Stimulated activated CD4-positive, alpha-beta T cell treated with anti-CD3 and anti-CD28 coated beads, Interleukin-4, amount 100 ng/mL, for 1 hour (primary cell): ENCODE results near the gene GRIN3B.
"Not testable (repeated sequence)": the region's sequence is repeated elsewhere in the genome, so short reads cannot be mapped to it uniquely, and the experiment has no call there.

ENCODE experiments used
- DNase-seq: peaks from one replicate; pipeline ENCODE4 v3.0.0-alpha.2; 2020

GRIN3B gene

DNA sequence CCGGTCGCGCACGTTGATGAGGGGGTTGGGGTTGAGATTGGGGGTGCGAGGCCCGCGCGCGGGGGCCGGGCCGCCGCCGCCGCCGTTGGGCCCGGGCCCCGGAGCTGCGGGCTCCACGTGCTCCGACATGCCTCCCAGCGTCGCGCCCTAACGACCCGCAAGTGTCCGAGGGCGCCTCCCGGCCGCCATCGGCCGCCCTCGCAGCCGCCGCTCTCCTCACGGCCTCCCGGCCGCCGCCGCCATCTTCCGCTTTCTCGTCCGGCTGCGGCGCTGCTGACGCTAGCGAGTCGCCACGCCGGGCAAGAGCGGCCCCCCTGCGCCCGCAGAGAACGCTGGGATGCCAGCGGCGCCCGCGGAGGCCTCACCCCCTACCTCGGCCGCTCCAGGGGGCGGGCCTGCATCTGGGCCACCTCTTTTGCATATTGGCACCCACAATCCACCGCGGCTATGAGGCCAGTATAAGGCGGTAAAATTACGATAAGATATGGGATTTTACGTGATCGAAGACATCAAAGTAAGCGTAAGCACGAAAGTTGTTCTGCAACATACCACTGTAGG, 20.7 kb downstream of the GRIN3B start, which contains the start of gene TMEM259:
TMEM259 (minus strand) TSS at position 256 of the 558 bp plus-strand sequence; CDS start at position 129, 127 bp downstream.
- peak; percentile 97 for DNase-seq

DNA sequence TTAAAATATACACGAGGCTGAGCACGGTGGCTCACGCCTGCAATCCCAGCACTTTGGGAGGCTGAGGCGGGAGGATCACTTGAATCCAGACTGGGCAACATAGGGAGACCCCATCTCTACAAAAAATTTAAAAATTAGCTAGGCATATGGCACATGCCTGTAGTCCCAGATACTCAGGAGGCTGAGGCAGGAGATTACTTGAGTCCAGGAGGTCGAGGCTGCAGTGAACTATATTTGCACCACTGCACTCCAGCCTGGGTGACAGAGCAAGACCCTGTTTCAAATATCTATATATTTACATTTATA, 23.6 kb downstream of the GRIN3B start:
- not testable (repeated sequence) for DNase-seq

DNA sequence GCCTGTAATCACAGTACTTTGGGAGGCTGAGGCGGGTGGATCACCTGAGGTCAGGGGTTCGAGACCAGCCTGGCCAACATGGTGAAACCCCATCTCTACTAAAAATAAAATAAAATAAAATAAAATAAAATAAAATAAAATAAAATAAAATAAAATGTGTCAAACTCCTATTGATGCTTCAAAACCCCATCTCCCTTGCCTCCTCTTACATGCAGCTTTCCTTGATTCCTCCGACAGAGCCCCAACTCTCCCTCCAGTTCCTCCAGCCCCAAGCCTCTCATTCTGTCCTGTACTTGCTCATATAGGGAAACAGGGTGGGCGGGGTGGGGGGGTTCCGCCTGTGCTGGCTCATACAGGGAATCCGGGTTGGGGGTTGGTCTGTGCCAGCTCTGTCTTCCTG, 24.9 kb downstream of the GRIN3B start:
- not testable (repeated sequence) for DNase-seq

GRCh38 chr19:1025960-1026782, 26.0 kb downstream of the GRIN3B start, which contains the start of gene CNN2:
Gene CNN2 (plus strand): TSS chr19:1026608. CDS start chr19:1026662, 54 bp downstream.
- peak; percentile 72 for DNase-seq

DNA sequence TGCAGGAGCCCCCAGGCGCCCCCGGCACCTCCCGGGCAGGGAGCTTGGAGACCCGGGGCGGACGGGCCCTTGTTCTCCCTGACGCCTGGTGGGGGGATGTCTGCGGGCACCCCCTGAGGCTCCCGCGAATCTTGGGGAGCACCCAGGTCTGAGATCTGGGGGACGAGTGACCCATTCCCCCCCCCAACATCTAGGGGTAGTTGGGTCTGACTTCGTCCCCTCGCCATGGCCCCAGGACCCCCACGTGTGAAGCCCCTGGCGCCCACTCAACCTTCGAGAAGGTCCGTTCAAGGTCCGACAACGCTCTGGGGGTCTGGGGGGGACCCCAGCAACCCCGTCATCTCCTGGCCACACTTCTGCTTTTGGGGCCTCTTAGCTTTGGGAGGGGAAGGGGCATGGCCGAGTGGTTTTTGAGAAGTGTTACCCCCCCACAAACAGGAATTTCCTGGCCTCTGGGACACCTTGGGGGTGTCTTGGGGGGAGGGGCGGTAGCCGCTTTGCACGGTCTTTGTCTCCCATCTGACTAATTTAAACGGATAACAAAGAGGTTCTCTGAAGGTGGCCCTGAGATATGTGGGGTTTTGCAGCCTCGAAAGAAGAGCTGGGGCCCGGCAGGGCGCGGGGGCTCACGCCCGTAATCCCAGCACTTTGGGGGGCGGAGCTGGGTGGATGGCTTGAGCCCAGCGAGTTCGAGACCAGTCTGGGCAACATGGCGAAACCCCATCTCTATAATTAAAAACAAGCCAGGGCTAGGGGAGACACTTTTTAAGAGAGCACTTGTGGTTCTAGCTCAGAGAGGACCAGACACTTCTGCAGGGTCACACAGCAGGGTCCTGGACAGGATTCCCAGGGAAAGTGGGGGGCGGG, 26.8 kb downstream of the GRIN3B start:
- DNase-seq: peak; percentile 40

DNA sequence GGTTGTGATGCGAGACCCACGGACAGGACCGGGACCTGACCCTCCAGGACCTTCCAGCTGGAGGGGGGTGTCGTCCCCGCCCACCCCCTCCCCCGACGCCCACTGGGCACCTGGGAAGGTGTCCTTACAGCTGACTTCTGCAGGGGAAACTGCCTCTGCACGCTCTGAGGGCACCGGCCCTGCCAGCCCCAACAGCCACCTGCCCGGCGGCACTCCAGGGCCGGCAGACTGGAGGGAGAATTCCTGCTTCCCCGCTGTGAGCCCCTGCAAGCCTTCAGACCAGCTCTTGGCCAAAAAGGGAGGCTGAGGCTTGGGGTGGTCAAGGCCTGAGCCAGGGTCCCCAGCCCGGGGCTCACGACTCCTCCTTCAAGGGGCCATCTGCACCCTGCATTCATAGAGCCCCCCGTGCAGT, 27.4 kb downstream of the GRIN3B start:
- no peak for DNase-seq

DNA sequence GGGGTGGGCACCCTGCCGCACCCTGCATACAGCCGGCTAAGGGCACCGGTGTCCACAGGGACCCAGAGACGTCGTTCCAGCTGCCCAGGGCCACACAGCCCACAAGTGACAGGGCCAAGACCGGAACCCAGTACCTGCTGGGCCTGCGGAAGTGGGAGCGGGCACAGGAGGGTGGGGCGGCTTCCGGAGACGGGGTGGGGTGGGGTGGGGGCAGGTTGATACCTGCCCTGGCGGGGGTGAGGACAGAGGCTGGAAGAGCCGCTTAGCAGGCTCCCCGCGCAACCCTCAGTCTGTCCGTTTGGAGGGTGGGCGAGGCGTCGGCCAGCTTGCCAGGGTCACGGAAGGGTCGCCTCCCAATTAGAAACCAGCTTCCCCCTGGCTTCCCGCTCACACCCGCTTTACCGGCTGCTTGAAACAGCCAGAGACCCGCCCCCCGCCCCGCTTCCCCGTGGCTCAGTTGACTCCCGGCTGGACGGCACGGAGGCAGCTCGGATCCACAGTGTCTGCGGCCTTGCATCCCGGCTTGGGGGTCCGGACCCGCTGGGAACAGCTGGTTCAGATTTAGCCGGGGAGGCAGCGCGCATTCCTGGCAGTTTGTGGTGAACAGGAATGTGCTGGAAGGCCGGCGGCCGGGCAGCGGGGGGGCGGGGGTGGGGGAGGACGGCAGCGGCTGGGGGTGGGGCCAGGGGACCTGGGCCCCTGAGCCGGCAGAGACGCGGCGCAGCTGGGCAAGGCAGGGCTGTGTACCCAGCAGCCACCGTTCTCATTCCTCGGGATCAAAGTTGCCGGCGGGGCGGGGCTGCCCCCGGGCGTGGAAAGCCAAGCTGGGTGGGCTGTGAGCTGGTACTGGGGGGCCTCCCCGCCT, 28.1 kb downstream of the GRIN3B start:
- DNase-seq: peak; percentile 48

DNA sequence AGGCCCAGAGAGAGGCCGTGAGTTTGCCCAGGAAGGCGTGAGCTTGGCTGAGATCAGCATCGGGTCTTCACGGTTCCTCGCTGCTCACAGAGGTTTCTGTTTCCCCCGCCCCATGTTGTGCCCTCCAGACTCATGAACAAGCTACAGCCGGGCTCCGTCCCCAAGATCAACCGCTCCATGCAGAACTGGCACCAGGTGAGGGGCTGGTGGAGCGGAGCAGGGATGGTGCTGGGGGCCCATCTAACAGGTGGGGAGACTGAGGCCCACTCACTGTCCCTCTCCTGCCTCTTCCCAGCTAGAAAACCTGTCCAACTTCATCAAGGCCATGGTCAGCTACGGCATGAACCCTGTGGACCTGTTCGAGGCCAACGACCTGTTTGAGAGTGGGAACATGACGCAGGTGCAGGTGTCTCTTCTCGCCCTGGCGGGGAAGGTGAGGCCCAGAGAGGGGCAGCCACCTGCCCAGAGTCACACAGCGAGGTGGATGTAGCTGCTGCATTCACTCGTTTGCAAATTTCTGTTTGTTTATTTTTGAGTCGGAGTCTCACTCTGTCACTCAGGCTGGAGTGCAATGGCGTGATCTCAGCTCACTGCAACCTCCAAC, 32.1 kb downstream of the GRIN3B start:
- DNase-seq: no peak

DNA sequence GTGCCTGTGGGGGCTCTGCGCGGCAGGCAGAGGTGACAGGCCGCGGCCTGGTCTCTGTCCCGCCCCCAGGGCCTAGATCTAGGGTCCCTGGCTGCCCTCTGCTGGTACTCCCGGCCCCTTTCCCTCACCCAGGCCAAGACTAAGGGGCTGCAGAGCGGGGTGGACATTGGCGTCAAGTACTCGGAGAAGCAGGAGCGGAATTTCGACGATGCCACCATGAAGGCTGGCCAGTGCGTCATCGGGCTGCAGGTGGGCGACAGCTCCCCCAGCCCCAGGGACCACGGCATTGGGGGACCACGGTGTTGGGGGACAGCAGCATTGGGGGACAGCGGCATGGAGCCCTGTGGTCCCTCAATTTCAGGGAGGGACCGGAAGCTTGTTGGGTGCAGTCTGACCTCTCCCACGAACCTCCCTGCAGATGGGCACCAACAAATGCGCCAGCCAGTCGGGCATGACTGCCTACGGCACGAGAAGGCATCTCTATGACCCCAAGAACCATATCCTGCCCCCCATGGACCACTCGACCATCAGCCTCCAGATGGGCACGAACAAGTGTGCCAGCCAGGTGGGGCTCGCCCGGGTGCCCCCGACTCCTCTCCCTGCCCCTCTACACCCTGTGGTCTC, 35.9 kb downstream of the GRIN3B start:
- DNase-seq: no peak

- DNase-seq: no peak
Measured at GRCh38 chr19:1037621-1038064, 37.4 kb downstream of the GRIN3B start.

DNA sequence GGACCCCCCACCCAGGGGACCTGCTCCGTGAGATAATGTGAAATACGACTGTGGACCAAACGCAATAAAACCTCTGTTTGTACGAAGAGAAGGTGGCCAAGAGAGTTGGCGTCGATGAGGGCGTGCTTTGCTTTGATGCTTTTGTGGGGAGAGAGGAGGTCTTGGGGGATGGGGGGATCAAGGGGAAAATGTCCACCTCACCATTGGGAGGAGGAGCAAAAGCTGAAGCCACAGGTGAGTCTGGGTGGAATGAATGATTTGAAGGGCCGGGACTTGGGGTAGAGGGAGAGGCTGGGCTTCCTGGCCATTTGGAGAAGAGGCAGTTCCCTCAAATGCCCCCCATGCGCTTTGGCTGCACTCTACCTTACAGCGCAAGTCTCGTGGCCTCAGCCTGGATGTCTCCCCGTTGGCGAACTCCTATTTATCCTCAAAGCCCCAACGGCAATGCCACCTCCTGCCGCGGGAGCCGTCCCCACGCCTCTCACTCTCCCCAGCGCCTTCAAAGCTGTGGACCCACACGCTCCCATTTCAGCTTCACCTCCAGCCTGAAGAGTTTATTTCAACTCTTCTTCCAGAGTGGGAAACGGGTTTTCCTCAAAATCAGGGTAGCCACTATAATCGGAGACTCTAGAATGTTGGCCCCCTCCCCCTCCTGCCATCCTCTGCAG, 38.9 kb downstream of the GRIN3B start:
- no peak for DNase-seq

- DNase-seq: peak; percentile 100
Measured at GRCh38 chr19:1039646-1040475, 39.6 kb downstream of the GRIN3B start, which contains the start of gene ABCA7. Gene ABCA7 (plus strand): TSS chr19:1040107. CDS start chr19:1041362, 1,255 bp downstream.

GRCh38 chr19:1040476-1041271, 40.5 kb downstream of the GRIN3B start:
- peak; percentile 90 for DNase-seq

GRCh38 chr19:1041272-1041834, 41.1 kb downstream of the GRIN3B start:
- DNase-seq: no peak

GRCh38 chr19:1041835-1042685, 41.8 kb downstream of the GRIN3B start:
- no peak for DNase-seq

DNA sequence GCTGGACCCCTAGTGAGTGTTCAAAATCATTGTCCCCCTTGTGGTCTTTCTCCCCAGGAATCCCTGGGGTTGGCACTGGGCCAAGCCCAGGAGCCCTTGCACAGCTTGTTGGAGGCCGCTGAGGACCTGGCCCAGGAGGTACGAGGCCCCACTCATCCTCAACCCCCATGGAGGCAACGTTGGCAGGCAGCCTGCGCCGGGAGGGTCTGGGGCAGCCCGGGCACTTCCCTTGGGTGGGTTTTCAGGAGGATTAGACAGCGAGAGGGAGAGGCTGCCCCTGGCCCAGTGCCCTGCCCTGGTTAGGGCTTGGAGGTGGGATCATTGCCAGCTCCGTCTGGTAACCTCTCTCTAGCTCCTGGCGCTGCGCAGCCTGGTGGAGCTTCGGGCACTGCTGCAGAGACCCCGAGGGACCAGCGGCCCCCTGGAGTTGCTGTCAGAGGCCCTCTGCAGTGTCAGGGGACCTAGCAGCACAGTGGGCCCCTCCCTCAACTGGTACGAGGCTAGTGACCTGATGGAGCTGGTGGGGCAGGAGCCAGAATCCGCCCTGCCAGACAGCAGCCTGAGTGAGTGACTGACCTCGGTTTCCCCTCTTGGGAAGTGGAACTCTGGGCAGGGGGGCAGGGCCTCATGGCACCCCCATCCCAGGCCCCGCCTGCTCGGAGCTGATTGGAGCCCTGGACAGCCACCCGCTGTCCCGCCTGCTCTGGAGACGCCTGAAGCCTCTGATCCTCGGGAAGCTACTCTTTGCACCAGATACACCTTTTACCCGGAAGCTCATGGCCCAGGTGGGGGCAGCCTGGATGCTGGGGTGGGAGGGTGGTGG, 42.7 kb downstream of the GRIN3B start:
- no peak for DNase-seq

DNA sequence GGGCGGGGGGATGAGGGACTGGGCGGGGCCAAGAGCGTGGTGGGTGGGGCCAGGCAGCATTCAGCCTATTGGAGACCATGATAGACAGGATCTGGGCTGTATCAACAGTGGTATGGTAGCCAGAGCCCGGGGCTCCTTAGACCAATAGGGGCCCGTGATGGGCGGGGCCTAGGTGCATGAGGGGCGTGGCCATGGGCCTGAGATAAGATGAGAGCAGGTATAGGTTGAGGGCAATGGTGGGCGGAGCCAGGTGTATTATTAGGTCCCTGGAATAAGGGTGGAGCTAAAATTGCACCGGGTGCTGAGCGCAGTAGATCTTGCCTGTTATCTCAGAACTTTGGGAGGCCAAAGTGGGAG, 45.0 kb downstream of the GRIN3B start:
- DNase-seq: peak; percentile 61
